ENCODE measurements around the gene OR2A5. TPM values are rescaled to one million over a fixed set of nuclear protein-coding genes. Genes with fewer than 3 reads are reported as not detected.
A peak's percentile ranks its signal among the peaks of the same experiment; 100 is the strongest.
"Not testable (repeated sequence)": the region's sequence is repeated elsewhere in the genome, so short reads cannot be mapped to it uniquely, and the experiment has no call there.

The OR2A5 gene, protein sequence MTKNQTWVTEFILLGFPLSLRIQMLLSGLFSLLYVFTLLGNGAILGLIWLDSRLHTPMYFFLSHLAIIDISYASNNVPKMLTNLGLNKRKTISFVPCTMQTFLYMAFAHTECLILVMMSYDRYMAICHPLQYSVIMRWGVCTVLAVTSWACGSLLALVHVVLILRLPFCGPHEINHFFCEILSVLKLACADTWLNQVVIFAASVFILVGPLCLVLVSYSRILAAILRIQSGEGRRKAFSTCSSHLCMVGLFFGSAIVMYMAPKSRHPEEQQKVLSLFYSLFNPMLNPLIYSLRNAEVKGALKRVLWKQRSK
- total RNA-seq: not detected in 2 replicates

DNA sequence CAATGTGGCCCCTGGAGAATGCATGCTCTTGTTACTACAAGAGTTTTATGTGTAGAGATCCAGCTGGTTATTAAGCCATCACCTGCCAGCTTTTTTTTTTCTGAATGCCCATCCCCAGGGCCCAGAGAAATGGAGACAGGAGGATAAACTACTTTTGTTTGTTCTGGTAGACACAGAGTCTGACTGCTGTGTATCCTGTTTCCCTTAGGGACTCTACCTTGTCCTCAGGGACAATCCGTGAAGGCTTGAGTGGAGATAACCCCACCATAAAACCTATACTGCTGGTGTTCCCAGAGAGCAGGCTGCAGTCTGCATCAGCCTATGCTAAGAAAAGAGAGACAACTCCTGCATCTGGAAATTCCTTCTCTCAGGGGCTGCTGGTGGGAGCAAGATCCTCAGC, at the start of gene OR2A5:
Gene OR2A5 (plus strand): TSS at position 301 of the 400 bp plus-strand sequence. CDS start 1,454 bp downstream, outside the sequence.
- DNase-seq (ENCODE audit: low read depth in 2 of 2): no peak

DNA sequence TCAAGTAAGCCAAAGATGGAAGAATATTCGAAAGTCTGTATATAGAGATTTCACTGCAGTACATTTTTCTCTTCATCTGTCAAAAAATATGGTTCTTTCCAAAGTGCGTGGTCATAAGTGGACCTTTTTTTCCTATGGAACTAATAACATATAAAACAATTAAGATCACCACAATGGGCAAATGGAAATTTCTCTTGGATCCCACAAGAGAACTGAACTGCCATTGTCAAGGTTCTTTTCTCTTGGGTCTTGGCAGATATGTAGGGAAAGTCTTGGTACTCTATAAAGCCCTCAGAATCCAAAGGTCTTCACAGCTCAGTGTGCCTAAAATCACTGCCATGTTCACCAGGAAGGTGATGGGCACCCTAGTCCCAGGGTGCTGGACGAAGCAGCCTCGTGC, 48.7 kb upstream of the OR2A5 start, which contains the start of gene OR6B1:
Gene OR6B1 (plus strand): TSS at position 301 of the 400 bp plus-strand sequence. CDS start 3,677 bp downstream, outside the sequence.
- no peak for DNase-seq (ENCODE audit: low read depth in 2 of 2)

DNA sequence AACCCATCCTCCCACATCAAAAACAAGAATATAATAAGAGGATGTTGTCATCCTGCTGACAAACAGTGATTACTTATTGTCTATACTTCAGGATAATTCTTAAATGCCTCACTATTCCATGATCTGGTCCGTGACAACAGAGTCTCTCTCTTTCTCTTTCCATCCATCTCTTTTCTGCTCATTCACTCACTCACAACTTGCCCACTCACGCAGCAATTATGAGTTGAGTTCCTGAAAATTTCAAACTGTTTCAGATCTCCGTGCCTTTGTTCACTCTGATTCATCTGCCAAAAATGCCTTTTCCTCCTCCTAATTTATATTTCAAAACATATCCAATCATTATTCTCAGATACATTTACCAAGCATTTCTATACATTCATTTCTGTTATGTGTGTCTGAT, 47.2 kb upstream of the OR2A5 start:
- DNase-seq (ENCODE audit: low read depth in 2 of 2): no peak

DNA sequence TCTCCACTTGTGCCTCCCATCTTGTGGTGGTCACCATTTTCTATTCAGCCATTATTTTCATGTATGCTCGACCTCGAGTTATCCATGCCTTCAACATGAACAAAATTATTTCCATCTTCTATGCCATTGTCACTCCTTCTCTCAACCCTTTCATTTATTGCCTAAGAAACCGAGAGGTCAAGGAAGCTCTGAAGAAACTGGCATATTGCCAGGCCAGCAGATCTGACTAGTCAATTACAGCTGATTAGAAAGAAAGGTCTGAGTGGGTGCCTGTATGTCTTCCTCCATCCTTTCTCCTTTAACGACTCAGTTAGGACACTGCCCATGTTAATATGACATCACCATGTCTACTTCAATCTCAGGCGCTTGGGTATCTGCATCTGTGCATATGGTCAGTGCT, 44.0 kb upstream of the OR2A5 start:
- DNase-seq (ENCODE audit: low read depth in 2 of 2): no peak

DNA sequence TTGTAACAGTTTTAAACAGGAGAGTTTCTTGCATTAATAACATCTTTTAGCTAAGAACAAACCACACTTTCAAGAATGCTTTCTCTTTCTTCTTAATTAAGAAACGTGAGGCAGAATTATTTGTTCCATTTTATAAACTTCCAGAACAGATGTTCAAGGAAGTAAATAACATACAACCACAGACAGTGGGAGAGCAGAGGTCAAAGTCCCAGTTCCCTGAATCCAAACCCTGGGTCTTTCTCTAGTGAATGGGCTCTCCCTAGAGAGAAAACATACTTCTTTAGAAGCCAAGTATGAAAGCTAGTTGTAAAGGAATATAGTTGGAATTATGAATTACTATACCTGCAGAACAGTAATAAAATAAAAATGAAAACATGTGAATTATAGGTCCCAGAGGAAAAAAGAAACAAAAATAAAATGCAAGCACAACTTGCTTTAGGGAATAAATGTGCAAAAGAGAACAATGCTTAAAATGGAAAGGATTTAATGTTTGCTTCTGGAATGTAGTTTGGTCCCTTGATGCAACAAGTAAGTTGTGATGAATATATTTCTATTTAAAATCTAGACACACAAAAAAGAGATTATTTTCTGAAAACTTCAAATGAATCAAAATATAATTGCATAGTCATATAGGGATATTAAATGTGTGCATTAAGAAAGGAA, 42.6 kb upstream of the OR2A5 start:
- no peak for DNase-seq (ENCODE audit: low read depth in 2 of 2)

DNA sequence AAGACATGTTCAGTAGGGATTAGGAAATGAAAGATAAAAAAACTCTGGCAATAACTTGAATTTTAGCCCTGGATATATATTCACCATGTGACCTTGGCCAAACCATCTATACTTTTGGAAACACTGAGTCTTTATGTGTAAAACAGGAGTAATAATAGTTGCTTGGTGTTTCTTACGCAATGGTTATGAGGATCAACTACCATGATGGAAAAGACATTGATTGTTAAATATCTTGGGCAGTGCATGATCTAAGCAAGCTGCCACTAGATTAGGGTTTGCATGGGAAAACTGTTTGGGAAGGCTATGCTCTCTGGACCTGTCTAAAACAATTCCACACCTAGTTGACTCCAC, 42.1 kb upstream of the OR2A5 start:
- no peak for DNase-seq (ENCODE audit: low read depth in 2 of 2)

DNA sequence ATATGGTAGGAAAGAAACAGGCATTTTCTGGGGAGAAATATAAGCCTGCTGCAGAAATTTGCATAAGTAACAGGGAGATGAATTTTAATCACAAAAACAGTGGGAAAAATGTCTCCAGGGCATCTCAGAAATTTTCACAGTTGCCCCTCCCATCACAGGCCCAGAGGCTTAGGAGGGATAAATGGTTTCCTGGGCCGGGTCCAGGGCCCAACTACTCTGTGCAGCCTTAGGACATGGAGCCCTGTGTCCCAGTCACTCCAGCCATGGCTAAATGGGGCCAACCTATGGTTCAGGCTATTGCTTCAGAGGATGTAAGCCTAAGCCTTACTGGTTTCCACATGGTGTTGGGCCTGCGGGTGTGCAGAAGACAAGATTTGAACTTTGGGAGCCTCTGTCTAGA, 39.4 kb upstream of the OR2A5 start:
- no peak for DNase-seq (ENCODE audit: low read depth in 2 of 2)

DNA sequence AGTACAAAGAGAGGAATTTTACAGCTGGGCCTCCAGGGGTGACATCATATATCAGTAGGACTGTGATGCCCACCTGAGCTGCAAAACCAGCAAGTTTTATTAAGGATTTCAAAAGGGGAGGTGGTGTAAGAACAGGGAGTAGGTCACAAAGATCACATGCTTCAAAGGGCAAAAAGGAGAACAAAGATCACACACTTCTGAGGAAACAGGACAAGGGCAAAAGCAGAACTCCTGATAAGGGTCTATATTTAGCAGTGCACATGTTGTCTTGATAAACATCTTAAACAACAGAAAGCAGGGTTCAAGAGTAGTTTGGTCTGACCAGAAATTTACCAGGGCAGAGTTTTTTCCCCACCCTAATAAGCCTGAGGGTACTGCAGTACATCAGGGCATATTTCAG, 38.7 kb upstream of the OR2A5 start:
- DNase-seq (ENCODE audit: low read depth in 2 of 2): not testable (repeated sequence)

DNA sequence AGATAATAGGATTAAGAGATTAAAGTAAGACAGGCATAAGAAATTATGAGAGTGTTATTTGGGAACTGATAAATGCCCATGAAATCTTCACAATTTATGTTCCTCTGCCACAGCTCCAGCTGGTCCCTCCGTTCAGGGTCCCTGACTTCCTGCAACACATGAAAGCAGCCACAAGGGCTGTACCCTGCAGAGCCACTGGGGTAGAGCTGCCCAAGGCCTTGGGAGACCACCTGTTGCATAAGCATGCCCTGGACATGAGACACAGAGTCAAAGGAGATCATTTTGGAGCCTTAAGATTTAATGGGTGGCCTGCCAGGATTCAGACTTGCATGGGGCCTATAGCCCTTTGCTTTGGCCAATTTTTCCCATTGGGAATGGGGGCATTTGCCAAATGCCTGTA, 37.9 kb upstream of the OR2A5 start:
- not testable (repeated sequence) for DNase-seq (ENCODE audit: low read depth in 2 of 2)

DNA sequence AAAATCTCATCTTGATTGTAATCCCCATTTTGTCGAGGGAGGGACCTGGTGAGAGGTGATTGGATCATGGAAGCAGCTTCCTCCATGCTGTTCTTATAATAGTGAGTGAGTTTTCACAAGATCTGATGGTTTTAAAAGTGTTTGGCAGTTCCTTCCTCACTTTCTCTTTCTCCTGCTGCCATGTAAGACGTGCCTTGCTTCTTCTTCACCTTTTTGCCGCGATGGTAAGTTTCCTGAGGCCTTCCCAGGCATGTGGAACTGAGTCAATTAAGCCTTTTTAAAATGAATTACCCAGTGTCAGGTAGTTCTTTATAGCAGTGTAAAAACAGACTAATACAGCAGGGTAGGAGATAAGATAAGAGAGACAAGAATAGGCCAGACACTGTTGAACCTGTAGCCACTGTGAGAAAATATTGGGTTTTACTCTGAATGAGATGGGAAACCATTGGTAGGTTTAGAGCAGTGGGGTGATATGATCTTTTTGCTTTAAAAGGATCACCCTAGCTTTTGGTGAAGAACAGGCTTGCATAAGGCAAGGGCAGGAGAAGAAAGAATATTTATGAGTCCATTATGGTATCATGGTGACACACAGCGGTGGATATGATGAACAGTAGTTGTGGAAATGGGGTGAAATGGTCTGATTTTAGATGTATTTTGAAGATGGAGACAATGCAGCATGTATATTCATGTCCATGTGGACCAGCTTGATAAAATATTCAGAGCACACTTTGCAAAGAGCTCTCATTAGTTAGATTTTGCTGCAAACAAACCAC, 37.1 kb upstream of the OR2A5 start:
- DNase-seq (ENCODE audit: low read depth in 2 of 2): peak in 1 of 2 donors; percentile 22

DNA sequence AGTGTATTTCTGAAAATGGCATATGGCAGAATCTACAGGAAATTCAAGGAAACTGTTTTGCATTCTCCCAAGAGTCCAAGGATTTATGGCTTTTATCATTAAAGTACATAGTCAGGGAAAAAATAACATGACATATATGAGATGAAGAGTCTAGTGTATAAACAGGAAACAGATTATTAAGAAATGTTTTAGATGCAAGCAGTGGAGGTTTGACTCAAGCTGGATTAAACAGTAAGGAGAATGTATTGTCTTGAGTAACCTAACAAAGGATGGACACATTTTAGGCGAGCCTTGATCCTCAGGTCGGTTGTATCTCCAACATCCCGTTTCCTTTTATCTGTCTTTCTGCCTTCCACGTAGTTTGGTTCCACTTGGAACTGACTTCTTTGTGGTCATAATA, 30.7 kb upstream of the OR2A5 start:
- no peak for DNase-seq (ENCODE audit: low read depth in 2 of 2)

DNA sequence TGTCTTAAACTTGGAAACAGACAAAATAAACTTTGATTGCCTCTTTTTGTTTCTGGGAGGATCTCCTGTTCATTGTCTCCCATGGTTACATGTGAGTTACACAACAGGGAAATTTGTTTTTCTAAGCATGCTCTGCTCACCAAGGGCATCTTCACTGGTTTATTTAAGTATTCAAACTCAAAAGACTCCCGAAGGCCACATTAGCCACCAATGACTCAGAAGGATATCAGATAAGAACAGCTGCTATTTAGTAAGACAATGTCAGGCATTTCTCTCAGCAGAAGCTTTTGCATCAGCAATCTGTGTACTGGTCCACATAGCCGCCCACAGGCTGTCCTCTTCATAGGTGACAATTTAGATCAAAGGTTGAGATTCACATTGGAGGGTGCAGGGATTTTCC, 29.3 kb upstream of the OR2A5 start:
- DNase-seq (ENCODE audit: low read depth in 2 of 2): peak in 1 of 2 donors; percentile 66

DNA sequence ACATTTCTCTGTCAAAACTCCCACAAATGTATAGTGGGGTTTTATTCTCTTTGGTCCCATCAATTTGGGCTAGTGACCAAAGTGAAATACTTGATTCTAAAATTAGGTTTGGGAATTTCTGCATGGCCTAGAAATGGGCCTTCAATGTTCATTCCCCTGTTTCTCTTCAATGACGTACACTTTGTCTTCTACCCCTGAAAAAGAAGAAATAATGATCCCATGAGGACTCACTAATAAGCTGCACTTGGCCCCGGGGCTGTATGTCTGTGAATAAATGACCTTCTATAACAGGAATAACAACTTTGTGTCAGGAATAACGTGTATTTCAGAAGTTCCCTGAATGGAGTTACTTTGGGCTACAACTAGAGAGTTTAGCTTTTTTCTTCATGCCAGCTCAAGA, 28.4 kb upstream of the OR2A5 start:
- DNase-seq (ENCODE audit: low read depth in 2 of 2): no peak

DNA sequence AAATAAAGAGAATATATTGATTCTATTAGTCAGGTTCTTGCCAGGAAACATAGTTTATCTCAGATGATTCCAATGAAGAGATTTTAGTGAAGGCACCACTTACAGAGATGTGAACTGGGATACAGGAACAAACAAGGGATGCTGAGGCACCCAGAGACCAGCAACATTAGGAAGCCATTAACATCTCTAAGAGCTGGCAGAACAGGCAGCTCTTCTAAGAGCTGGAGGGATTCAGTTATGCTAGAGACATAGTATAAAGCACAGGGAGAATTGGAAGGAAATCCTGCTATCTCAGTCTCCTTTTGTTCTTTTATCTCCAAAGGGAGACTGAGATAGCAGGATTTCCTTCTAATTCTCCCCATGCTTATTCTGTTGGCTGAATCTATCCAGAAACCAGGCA, 26.6 kb upstream of the OR2A5 start:
- DNase-seq (ENCODE audit: low read depth in 2 of 2): no peak

DNA sequence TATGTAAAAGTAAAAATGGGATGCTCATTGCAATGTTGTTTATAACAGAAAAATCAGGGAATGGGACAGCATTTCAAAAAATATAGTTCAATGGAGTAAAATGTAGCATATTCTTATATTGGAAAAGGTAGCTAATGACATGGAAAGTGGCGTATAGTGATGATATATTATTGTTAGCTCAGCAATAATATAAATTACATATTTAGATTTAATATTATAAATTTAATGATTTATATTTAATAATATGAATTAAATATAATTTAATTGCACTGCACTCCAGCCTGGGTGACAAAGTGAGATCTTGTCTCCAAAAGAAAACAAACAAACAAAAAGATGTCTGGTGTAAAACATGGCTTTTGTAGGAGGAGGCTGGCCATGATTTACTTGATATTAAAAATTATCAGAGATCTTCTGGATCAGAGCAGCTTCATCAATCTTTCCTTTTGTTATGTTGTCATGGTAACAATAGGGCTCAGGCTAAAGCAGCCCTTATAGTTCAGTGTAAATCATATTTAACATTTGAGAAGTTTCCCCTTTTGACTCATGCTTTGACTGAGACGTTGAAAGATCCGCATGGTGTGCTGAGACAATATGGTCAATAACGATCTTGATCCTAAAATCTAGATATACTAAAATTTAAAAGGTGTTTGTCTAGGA, 25.4 kb upstream of the OR2A5 start:
- no peak for DNase-seq (ENCODE audit: low read depth in 2 of 2)

DNA sequence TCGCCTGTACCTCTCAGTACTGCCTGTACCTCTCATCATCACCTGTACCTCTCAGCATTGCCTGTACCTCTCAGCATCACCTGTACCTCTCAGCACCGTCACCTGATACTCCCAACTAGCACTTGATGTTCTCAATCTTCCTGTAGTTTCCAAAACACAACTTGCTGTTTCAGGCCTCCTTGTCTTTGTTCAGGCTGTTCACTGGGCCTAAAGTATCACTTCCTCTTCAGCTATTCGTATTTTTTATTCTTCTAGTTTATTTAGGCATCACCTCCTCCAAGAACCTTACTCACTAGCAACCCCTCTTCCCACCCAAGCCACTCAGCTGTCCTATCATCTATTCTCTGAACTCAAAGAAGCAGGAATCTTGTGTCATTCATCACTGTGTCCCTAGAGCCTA, 24.5 kb upstream of the OR2A5 start:
- DNase-seq (ENCODE audit: low read depth in 2 of 2): no peak

DNA sequence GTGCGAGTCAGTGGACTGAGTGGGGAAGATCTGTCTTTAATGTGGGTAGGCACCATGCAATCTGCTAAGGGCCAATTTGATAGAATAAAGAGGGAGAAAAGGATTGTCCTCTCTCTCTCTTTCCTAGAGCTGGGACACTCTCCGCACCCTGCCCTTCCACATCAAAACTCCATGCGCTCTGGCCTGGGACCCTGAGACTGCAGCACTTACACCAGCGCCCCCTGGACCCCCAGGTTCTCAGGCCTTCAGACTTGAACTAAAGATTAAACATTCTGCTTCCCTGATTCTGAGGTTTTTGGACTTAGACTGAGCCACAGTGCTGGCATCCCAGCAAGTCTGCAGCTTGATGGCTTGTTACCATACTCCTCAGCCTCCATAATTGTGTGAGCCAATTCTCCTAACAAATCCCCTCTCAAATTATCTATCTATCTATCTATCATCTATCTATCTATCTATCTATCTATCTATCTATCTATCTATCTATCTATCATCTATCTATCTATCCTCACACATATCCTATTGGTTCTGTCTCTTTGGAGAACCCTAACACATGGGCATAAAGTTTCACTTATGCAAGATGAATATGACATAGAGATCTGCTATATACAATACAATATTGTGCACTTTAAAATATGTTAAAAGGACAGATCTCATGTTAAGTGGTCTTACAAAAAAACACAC, 22.4 kb upstream of the OR2A5 start:
- no peak for DNase-seq (ENCODE audit: low read depth in 2 of 2)

DNA sequence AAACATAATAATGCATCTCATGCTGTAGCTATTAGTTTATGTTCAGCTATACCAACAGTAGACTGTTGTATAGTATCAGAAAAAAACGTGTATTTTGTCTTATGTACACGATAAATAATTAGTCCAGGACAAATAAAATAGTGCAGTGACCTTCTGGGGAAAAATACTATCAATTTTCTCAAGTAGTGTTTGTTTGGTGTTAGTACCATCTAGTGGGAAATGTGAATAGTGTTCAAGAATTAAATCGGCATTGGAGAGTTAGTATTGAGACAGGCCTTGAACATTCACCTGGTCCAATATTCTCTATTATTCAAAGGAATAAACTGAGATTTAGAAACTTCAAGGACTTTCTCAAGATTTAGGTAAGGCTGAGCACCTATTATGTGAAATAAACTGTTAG, 21.7 kb upstream of the OR2A5 start:
- DNase-seq (ENCODE audit: low read depth in 2 of 2): peak; percentile 2 to 45

DNA sequence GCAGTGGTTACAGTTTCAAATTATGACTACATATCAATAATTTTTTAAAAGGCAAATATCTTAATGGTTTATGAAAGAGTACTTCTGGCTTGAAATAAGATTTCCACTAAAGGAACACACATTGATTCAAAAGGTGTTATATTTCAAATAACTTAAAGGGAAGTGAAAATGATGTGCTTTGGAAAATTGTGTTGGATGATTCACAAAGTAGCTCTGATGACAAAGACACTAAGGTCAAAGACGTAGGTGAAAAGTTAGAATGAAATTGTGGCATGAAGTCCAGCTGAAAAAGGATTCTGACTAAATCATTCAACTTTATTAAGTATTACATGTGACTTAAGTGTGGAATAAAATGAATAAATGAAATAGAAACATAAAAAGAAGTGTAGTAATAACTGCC, 20.8 kb upstream of the OR2A5 start:
- no peak for DNase-seq (ENCODE audit: low read depth in 2 of 2)

DNA sequence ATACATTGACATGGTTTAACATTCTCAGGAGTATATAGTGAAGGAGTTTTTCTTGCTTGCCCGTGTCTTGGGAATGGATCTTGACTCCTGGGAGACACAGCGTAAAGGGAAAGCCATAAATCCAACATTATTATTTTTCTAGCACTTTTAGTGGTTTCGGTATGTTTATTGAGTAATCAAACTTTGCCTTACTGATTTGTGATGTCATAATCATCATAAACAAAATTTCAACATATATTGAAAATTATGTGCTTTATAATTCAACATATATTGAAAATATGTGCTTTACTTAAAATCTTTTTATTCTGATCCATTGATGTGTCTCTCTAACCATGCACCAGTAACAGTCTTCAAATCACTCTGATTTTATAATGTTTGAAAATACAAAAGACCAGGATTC, 20.2 kb upstream of the OR2A5 start:
- DNase-seq (ENCODE audit: low read depth in 2 of 2): no peak

DNA sequence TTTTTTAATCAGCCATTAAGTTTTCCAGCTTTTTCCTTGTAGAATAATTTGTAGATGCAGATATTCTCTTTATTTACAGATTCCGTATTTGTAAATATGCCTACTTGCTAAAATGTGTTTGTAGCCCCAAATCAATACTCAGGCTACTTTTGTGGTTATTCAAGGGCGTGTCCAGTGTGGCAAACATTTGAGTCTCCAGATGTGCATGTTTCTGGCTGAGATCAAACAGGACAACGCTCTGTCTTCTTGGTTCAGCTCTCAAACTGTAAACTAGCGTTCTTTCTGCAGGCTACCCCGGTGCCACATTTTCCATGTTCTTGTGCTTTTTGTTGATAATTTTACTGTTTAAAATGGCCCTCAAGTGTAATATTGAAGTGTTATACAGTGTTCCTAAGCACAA, 16.2 kb upstream of the OR2A5 start:
- DNase-seq (ENCODE audit: low read depth in 2 of 2): no peak
